Activated CD4-positive, alpha-beta T cell treated with anti-CD3 and anti-CD28 coated beads for 48 hours (primary cell): ENCODE data around the gene BRSK2.
"Not testable (repeated sequence)": the region's sequence is repeated elsewhere in the genome, so short reads cannot be mapped to it uniquely, and the experiment has no call there.

Source experiments
- DNase-seq: peaks from one replicate; pipeline ENCODE4 v3.0.0-alpha.2; 2020

The BRSK2 gene

DNA sequence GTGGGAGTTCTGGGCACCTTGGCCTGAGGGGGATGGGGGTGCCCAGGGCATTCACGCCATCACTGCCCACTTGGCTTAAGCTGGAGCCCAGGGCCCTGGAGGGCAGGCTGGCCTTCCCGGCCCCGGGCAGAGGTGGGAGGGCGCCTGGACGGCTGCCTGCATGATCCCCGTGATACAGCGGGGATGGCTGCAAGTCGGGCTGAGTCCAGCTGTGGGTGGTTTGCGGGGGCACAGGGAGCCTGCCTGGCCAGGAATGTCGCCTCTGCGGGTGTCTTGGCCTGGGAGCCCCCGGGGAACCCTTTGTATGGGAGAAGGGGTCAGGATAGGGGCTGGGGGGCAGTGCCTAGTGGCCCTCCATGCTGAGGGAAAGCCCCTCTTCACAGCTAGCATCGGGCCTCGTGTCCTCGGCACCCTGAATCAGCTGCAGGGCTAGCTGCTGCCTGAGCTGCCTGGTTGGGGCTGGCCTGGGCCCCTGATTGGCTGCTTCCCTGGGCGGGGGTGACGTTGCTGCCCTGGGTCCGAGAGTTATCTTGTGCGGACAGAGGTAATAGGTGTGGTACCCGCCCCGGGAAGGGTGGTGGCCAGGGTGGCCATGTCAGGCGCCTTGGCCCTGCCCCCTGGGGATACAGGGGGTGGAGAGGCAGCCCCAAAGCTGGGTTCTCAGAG is 8.3 kb downstream of the BRSK2 start:
- no peak for DNase-seq

DNA sequence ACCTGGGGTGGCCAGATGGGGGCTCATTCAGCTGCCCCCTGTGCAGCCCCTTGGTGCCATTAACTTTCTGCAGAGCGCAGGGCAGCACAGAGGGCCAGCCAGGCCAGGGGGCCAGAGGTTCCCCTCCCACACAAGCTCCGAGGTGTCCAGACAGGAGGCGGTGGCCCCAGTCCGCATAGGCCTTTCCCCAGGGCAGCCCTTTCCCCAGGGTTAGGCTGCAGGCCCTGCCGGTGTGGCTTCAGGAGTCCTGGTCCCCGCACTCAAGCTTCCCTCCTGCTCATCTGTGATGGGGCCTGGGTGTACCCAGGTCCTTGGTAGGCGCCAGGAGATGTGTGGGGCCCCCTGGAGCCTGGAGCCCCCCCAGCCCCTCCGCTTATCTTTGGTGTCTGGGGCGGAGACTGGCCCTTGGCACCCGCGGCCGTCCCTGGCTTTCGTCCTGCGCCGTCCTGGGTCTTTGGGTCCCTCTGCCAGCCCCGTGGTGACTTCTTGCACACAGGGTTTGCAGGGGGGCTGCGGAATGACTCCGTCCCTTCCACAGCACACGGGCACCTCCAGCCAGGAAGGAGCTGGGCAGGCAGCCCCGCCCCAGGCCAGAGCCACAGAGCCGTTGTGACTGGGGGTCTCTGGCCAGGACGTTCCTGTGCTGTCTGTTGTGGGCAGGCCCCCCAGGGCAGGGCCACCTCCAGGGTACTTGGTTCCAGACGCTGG is 8.9 kb downstream of the BRSK2 start:
- DNase-seq = no peak

DNA sequence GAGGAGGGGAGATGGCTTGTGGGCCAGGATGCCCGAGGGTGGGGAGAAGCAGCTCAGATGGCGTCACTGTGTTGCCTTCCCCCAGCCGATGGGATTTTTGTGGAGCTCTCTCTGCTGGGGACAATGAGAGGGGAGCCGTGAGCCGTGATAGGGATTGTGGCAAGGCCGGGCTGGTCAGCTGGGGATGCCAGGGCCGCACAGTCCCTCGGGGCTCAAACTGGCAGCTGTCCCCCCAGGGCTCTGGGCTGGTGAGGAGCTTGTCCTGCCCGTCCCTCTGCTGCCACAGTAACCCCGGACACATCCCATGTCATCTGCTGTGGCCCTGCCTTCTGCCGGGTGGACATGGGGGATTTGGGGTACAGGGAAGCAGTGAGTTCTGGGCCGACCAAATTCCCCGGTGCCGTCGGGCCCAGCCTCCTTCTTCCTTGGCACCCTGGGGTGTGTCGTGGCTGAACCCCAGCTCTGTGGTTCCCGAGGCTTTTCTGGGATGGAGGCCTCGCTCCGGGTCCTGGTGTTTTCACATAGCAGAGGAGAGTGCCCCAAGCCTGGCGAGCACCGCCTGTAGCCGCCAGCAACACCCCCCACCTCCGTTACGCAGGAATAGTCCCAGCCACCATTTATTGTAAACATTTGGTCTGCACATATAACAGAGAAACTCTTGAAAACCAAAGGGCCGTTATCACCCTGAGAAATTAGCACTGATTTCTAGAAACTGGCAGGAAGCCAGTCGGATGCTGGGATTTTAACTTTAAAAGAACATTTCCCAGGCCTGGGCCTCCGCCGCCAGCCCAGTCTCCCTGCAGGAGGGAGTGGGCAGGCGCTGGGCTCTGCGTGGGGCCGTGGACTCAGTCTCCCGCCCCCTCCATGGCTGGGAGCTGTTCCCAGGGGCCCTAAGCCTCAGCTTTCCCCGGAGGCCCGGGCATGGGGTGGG is 9.9 kb downstream of the BRSK2 start:
- DNase-seq = no peak

DNA sequence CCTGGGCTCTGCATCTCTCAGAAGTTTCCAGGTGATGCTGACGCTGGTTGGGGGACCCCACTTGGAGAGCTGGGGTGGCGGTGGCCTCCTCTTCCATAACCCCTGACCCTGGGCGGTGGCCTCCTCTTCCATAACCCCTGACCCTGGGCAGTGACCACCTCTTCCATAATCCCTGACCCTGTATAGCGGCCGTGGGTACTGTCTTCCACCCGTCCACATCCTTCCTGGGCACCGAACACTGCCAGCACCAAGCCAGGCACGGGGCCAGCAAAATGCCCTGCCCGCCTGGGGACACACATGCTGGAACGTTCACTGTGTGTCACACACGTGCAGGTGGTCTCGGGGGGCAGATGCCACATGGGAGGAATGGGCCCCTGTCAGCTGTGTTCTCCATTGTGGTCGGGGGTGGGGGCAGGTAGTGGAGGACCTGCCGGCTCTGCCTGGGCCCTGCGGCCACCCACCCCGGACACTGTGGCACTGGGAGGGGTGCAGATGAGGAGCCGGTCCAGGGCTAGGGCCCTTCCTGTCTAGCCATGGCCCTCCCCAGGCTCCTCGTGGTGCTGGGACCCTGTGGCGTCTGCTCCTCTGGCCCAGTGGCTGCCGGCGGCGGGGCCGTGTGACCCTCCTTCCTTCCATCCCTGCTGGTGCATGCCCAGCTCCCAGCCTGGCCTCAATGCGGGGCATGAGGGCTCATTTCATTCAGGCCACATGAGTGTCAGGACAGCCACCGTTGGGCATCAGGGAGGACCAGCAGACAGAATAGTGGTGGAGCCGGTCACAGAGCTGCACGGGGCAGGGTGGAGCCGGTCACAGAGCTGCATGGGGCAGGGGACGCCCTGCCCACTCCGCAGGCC is 10.8 kb downstream of the BRSK2 start:
- no peak for DNase-seq

DNA sequence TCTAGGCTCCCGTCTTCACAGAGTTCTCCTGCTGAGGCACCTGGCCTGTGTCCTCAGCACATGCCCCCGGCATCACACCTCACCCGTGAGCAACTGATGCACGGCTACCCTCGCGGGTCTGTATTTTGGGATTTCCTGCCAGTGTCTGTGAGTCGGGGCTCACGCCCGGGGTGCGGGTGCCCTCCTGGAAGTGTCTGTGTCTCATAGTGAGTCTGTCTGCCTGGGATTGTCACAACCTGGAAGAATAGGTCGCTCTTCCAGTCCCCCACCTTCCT is 11.4 kb downstream of the BRSK2 start:
- no peak for DNase-seq

DNA sequence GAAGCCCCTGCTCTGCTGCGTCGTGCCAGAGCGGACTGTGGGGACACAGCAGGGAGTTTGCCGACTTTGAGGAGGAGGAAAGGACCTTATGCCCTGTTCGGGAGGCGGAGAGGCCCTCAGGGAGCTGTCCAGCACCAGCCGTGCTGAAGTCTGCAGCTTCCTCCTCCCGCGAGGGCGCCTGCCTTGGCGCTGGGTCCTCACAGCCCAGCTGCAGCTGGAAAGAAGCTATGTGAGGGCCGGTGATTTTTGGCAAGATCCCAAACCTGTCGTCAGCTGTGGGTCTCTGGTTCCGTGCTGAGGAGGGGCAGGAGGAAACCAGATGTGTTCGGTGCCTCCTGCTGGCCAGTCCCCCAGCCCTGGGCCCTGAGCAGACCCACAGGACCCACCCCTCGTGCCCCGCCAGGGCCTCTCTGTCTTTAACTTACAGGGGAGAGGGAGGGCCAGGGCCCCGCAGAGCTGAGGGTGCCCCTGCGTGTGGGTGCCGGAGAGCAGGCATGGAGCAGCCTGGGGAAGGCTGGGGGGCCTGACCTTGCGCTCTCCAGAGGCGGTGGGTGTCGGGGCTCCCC is 12.0 kb downstream of the BRSK2 start:
- peak; percentile 66 for DNase-seq

DNA sequence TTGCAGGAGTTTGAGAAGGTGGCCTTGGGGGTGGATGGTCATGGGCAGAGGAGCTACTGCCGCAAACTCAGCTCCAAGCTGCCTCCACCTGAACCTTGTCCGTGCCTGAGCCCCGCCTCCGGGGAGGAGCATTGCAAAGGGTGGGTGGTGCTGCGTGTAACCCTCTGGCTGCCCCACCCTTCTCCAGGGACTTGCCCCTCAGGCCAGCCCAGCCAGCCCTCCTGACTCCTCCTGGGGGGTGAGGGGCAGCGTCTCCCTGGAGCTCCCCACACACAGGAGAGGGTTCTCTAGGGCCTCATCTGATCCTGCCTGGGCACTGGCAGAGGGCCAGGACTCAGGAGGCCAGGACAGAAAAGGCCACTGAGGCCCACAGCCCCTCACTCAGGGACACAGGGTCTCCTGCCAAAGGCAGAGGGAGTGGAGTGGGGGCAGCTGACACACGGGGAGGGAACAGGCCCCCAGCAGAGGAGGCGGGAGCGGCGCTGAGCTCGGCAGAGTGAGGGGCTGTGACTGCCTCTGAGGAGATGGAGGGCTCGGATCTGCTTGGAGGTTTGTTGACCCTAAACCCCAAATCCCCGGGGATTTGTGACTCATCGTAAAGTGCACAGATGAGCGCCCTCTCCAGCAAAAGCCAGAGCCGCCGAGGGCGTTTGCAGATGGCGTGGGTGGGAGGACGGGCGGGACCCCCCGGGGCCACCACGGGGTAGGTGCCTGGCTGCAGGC is 12.8 kb downstream of the BRSK2 start:
- no peak for DNase-seq

DNA sequence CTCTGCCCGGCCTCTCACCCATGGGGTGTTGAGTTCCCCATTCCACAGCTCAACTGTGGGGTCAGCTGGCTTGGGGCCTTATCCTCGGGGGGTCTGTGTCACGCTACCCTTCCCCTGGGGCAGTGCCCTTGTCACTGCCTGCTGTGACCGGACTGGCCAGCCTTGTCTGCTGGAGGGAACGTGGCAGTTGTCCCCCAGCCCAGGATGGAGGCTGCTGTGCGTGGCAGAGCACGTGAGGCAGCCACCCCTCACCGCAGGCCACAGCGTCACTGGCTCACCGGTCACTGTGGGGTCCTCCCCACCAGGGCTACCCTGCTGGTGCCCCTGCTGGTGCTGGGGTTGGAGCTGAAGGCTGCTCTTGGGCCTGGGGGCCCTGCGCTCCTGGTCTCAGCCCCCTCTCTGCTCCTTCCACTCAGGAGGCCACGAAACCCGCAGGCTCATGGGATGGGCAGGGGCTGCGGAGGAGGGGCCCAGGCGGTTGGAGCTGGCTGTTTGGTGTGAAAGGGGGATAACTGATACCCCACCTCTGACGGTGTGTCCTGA is 13.4 kb downstream of the BRSK2 start:
- DNase-seq = no peak

DNA sequence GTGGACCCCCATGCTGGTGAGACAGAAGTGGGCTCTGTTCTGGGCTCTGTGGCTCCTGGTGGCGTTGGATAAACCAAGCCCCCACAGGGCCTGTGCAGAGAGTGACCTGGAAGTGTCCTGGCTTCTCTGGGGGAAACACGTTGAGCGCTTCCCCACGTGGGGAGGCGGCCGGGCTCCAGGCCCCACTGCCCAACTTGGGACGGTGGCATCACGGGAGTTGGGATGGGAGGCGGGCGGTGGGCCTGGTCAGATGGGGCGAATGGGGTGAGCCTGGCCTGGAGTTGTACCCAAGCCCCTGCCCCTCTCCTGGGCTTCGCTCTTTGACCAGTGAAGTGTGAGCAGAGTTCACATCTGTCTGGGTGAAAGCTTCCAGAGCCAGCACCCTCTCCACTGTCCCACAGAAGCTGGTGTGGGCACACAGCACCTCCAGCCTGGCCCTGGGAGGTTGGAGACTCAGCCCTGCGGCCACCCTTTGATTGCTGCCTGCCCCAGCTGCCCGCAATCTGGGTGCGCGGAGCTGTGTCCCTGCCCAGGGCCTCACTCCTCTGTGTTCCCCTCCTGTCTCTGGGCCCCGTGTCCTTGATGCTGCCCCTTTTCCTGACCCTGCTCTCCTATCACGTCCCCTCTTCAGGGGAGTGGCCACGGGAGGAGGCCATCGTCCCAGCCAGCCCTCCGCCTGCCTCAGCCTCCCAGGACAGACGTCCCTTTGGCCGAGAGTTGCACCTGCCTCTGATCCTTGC is 14.2 kb downstream of the BRSK2 start:
- DNase-seq = no peak

DNA sequence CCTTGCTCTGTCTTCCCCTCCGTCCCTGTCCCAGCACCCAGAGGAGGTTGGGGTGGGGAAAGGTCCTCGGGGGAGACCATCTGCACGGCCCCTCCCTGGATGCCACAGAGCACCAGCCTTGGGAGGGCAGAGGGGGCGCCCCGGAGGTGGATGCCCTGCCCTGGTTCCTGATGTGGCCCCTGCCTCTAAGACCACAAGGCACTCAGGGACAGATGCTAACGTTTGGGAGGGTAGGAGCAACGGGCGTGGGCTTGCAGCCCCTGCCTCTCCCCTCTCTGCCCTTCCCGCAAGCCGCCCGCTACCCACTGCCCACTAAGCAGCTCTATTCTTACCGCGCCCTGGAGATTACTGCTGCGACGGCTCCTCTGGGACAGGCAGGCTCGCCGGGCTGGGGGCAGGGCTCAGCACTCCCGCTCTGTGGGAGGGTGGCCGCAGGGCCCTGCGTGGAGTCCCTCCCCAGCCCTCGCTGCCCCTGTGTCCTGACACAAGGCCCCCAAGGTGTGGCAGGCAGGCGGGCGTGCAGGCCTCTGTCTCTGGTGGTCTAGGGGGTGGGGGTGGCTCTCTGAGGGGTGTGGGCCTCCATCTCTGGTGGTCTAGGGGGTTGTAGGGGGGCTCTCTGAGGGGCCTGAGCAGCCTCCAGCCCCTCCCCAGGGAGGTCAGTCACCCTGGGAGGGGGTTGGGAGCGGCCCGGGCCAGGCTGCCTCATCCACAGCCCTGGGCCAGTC is 14.9 kb downstream of the BRSK2 start:
- DNase-seq = no peak

DNA sequence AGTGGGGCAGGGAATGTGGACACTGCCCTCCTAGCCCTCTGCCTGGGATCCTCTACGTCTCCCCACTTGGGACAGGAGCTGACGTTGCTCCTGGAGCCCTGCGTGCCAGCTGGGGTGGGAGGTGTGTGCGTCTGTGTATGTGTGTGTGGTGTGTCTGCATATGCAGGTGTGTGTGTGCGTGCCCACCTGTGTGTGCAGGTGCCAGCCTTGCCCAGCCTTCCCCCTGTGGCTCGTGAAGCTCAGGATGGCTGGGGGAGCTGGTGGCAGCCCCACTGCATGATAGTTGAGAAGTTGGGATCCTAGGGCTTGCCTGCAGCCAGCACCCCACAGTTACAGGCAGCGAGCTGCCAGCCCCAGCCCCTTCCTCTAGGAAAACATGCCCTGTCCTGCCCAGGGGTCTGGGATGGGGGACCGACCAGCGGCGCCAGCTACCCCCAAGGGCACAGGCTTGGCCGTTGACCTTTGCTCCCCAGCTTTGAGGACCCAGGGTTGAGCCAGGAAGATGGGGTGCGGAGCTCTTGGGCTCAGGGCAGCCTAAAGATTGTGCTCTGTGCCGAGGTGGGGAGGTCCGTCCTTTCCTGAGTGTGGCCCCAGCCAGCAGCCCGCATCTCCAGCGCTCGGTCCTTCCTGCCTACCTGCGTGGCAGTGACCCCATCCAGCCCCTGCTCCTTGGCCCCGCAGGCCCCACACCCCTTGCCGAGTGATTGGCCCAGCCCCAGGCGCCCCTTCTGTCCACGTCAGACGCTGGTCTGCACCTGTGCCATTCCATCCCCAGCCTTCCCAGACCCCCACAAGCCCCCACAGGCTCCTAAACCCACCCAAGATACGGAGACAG is 15.7 kb downstream of the BRSK2 start:
- DNase-seq = no peak

DNA sequence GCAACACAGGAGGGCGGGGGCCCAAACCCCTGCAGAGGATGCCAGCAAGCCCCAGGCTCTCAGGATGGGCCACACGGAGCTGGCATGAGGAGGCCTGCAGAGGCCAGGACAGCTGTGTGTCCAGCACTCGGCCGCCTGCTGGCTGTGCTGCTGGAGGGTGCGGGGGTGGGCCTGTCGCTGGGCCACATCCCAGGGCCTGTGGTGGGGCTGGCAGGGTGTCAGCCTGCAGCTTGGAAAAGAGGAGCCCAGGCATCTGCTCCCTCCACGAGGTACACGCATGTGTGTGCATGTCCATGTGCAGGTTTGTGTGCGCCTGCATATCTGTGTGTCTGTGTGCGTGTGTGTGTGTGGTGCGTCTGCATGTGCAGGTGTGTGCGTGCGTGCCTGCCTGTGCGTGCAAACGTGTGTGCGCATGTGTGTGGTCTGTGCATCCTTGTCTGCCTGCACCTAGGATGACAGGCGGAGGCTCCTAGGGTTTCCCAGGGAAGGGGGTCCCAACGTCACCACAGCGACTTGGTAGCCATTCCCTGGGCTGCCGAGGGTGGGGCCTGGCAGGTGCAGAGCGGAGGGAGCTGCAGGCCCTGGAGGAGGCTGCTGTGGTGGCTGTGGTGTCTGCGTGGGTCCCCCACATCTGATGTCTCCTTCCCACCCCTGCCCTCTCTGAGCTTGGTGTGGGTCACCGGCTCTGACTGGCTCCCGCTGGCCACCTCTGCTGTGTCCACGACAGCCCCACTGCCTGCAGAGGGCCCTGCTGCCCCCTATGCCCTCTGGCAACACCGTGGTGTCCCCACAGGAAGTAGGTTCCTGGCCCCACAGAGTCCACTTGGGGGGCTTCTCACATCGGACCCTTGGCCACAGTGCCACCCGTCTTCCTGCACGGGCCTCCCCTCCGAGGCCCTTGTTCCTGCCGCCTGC is 17.1 kb downstream of the BRSK2 start:
- no peak for DNase-seq

DNA sequence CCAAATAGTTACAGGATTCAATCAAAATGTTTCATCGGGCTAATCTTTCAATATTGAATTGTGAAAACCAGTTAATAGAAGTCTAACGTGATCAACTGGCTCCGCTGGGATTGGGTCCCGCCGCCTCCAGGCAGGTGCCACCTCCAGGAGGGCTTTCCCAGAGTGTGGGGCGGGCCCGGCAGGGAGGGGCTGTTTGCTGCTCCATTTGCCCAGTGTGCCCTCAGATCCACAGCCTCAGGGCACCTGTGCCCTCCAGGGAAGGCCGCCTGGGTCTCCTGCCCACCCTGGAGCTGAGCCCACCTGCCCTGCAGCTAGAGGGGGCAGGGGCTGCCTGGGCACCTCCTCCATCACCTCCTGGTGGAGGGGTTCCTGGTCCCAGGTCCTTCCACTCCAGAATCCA is 17.9 kb downstream of the BRSK2 start:
- no peak for DNase-seq

DNA sequence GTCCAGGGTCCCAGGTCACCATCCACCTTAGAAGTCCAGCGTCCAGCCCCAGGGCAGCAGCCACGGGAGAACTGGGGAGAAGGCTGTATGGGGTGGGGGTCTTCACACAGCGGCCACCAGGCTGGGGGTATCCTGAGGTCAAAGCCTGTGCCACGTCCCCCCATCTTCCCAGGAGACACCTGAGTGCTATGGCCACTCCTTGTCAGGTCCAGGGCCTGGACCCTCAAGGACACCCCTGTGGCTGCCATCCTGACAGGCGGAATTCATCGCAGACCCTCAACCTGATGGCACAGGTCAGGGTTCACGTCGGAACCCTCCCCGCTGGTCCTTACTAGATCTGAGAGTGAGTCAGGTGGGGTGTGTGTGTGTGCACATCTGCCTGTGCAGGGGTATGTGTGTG is 18.6 kb downstream of the BRSK2 start:
- DNase-seq = no peak

DNA sequence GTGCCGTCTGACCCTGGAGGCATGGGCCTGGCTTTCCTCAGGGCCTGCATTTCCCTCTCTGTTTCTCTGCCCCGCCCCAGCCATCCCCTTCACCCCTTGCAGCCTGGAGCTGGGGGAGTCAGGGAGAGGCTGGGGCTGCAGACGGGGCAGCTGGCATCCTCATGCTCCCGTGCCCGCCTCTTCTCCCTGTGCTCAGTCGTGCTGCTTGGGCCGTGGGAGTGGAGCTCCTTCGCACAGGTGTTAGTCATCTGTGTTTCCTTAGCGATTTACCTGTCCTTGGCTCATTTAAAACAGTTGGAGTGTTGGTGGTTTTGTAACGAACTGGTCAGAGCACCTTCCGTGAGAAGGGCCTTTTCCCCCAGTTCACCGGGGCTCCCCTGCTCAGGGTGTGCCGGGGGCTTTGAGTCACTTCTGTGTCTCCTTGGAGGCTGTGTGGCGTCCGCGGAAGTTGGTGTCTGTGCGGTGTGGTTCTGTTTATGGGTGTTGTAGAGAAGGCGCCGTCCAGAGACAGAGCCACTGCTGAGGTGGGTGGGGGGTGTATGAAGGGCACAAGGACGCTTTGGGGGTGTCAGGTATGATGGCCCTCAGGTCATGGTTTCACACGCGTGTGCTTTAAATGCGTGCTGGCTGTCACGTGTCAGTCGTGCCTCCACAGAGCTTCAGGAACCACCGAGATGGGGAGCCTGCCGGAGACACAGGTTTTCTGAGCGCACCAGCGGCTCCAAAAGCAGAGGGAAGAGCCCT is 19.5 kb downstream of the BRSK2 start:
- DNase-seq = no peak

DNA sequence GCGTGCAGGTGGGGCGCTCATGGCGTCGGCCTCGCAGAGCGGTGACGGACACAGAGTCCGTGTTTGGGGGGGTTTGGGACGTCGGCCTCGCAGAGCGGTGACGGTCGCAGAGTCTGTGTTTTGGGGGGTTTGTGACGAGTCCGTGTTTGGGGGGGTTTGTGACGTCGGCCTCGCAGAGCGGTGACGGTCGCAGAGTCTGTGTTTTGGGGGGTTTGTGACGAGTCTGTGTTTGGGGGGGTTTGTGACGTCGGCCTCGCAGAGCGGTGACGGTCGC is 20.1 kb downstream of the BRSK2 start:
- DNase-seq = not testable (repeated sequence)
